Measurements from ENCODE around the gene SIPA1.

GRCh38 chr11:65655570-65656332 is 17.9 kb downstream of the SIPA1 start:
- TF ChIP-seq POLR2A (IDR thresholded peaks at IDR 0.05) (no peak), CTCF (IDR thresholded peaks at IDR 0.05) (no peak), EP300 (IDR thresholded peaks at IDR 0.05; ENCODE audit: low read depth) (no peak)

Data from transverse colon (tissue), 3 donors.